HG03520 (cell line): ENCODE data around the gene LMF1.
"Not testable (repeated sequence)": the region's sequence is repeated elsewhere in the genome, so short reads cannot be mapped to it uniquely, and the experiment has no call there.

Experiments used
- ATAC-seq: cut with Tn5 transposase; IDR thresholded peaks from one replicate; pipeline ENCODE4 v1.9.1; 2021; ENCODE audit warnings: mild to moderate bottlenecking, moderate library complexity; ENCODE audit not compliant: unreplicated experiment

Gene LMF1

DNA sequence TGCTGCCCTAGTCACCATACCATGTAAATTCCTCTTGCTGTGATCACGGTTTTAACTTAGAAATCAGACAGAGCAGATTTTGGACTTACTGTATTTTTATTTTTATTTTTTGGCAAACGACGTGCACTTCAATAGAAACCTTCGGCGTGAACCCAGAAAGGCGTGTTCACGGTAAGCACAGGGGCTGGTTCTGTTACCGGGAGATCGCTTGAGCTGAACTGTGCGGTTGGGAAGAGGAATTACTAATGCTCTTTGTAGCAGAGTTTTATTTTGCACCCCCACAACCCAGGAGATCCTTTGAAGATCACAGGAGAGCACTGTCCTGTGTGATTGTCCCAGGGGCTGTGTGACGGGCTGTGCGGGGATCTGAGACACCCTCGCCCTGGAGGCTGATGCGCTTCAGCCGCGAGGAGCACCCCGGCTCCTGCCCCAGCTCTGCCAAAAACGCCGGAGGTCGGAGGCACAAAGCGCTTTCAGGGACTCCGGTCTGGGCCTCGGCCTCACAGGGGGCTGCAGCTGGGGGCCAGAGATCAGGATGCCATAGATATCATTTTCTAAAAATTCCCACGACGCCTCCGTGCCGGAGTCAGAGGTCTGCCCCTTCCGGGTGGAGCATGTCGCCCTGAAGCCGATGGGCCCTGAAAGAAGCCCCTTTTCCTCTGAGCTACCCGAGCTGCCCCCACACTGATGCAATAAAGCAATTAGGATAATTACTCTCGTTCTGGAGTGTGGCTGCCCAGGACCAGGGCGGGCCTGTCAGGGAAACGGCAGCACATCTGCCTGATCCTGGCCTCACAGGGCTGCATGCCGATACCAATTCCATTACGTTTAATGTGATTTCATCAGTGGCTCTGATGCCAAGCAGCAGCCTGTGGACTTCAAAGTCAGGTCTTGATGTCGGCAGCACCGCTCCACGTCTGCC, 71.8 kb downstream of the LMF1 start:
- no peak for ATAC-seq

DNA sequence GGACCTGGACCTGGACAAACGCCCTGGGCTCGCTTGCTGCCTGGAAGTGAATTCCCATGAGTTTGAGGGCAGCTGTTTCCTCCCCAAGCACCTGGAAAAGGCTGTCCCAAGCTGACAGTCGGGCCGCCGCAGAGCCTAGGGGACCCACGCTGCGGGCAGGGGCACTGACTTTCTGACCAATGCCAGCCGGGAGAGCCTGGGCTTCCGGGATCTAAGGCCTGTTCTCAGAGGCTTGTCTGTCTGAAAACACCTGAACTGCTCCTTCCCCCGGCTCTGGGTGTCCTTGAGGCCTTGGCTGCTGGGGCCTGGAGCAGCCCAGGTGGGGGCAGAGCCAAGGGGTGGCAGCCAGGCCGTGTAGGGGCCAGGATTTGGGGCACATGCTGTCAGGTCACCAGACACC, 72.6 kb downstream of the LMF1 start:
- ATAC-seq: no peak

DNA sequence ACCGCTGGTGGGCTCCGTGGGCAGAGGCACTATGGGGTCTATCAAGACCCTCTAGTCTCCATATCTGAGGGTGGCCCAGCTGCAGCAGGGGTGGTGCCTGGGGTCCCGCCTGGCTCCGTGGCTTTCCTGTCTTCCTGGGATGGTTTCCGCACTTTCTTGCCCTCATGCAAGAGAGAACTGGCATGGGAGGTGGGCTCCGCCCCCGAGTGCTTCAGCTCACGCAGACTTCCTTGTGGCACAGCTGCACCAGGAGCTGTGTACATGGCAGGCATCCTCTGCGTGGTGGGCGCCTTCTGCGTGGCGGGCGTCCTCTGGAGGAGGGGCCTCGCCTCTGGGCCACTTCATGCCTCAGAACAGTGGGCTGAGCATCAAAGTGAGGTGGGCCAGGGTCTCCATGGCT, 73.1 kb downstream of the LMF1 start:
- no peak for ATAC-seq

DNA sequence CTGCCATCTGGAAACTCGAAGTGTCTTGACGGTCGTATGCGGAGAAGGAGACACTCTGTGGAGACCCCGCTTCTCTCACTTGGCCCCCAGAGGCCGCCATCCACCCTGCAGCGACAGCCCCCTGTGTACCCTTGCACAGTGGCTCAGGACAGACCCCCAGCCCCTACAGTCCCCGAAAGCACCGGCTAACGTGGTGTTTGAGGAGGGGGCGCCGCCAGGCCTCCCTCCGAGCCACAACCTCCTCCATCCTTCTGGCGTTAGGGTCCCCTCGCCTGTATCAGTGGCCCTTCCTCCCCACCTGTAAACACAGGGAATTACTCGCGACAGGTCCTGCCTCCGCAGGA, 73.6 kb downstream of the LMF1 start:
- ATAC-seq: no peak

DNA sequence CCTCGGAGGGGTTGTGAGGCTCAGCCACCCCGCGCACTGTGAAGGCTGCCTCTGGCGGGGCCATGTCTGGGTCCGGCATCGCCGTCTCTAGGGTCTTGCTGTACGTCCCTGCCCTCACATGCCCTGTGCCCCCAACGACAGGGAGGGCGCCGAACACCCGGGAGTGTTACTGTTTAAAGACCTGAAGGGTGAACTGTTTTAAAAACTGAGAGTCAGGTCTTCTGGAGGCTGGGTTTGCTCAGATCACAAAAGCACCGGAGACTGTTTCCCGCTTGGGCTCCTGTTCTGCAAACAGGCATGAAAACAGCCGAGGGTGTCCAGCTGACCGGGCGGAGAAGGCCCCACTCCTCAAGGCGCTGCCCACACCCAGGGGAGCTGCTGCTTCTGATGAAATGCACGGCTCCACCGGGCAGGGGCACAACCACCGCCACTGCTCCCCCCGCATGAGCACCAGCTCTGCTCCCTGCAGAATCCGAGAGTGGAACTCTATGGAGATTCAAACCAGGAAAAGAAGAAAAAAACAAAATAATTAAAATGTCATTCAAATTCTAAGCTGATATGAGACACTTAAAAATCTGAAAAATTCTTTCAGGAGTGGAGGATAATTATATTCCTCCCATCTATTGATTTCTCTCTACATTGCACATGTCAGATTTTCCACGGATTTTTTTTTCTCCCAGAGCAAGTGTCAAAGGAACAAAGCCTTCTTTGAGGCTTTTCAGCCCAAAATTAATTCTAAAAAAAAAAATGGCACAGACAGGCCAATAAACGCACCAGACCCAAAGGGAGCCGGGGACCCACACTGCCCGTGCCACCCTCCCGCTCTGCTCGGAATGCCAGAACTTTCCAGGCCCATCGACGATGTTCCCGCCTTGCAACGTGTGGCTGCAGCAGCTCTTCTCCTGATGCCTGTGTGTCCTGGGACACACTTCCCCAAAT, 74.3 kb downstream of the LMF1 start:
- ATAC-seq: no peak

DNA sequence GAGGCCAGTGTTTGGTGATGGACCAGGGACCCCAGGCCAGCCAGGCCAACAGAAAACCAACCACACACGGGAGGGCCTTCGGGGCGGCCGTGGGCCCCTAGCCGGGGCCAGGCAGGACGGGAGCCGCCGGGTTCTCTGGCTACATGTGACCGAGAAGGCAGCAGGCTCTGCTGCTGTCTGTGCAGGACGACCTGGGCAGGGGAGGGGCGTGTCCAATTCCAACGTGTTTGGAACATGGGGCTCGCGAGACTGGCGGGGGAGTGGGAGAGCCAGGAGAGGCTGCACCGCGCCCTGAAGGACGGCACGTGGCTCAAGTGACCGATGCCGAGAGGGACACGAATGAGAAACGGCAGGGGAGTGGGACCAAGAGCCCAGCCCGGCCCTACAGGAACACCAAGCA, 75.4 kb downstream of the LMF1 start:
- ATAC-seq: no peak

DNA sequence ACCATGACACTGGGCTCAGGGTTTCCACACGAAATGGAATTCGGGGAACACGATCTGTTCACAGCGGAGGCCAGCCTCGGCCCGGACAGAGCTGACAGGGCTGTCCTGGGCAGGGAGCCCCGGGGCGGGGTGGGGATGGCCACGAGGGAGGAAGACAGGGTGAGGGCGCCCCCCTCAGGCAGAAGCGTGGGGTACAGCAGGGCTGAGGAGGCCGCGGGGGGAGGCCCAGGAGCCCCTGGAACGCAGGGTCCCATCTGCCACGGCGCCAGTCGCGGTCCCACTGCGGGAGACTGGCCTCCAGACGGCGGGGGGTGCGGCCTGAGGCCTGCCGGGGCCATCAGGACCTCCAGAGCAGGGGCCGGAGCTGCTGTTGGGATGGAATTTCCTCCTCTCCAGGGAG, 75.9 kb downstream of the LMF1 start:
- ATAC-seq: no peak

DNA sequence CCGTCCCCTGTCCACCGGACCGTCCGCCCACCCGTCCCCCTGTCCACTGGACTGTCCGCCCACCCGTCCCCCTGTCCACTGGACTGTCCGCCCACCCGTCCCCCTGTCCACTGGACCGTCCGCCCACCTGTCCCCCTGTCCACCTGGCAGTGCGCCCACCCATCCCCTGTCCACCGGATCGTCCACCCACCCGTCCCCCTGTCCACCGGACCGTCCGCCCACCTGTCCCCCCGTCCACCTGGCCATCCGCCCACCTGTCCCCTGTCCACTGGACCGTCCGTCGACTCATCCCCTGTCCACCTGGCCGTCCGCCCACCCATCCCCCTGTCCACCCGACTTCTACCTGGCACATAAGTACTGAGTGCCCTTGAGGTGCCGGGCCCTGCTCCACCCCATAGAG, 76.6 kb downstream of the LMF1 start:
- ATAC-seq: no peak

DNA sequence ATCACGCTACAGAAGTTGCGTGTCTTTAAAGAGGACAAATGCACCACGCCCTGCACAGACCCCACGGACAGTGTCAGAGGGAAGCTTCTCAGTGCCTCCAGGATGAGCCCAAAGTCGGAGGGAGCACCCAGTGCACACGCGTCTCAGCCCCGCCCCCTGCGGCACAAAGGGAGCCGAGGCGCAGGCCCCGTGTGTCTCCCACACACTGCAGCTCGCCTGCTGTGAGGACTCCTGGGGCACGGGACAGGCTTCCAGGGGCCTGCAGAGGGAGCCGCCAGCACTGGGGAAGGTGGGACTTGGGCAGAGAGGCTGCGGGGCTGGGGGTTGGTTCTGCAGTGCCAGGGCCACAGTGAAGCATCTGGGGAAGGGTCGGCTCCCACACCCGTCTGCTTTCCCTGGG, 77.4 kb downstream of the LMF1 start:
- ATAC-seq: no peak

DNA sequence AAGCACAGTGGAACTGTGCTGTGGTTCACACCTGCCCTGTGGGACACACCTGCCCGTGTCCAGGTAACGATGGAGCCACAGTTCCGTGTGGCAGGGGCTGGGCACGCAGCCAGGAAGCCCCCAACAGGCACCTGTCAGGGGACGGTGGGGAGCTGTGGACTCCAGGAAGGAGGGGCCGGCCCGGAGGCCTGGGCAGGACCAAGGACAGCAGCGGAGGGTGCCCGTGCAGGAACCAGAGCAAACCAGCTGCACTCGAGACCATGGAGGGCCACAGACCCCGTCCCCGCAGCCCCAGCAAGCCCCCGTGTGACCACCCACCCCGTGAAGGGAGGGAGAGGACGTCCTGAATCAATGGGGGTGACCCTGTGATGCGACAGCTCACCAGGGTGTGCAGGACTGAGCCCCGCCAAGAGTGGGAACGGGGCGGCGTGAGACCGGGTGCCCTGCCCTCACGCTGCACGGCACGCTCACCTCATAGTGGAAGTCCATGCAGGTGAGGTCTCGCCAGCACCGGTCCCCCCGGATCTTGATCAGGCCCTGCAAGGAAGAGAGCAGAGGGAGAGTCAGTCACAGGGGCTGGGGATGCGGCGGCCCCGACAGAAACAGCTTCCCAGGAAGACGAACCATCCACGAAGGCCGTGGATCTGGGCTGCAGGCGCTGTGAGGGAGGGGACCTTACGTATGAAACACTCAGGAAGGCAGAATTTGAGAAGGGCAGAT, 78.1 kb downstream of the LMF1 start:
- no peak for ATAC-seq

DNA sequence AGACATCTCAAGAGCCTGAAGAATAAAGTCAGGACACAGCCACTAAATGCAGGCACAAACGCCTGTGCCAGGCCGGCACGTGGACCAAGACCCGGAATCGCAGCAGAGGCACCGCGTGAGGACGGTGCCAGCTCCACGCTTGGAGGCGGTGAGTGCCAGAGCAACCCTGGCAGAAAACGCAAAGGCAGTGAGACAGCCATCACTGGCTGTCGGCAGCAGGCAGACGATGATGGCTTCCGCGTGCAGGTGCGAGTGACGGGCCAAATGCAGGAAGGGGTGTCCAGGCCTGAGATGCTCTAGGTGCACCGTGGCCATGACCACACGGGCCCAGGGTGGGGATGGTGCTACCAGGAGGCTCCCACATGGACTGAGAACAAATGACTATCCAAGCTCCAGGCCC, 78.8 kb downstream of the LMF1 start:
- ATAC-seq: no peak

DNA sequence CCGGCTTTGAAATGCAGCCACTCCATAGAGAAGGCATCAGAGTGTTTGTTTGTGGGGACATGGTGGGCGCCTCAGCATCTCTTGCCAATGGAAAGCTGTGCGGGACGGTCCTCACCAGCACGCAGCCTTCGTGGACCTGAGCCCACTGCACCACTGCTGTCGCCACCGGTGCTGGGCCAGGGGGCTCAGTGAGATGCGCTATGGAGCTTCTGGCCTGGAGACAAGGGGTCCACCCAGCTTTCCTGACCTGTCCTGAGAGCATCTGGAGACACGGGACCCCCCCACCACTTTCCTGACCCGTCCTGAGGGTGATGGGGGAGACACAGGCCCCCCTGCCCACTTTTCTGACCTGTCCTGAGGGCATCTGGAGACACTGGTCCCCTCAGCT, 79.4 kb downstream of the LMF1 start:
- no peak for ATAC-seq

DNA sequence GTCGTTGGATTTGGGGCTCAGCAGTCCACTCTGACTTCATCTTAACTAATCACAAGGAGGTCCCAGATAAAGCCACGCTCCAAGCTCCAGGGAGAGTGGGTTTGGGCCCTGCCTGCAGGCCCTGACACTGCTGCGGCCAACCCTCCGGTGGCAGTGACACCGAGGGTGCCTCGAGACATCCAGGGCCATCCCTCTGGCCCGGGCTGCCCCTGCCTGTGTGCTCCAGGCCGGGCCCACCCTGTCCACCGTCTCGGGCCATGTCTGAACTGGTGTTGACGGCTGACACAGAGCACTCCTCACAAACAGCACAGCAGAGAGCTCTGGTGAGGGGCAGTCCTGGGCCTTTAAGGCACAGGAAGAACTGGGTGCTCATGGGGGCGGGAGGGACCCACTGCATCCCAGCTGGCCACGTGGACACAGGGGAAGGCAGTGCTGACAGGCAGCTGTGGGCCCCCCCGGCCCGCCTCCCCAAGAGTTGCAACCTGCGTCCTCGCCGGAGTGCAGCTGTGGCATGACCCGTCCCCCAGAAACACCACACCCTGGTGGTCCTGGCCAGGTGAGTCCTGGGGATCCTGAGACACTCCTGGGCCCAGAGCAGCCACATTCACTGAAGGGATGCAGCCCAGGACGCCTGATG, 80.0 kb downstream of the LMF1 start:
- no peak for ATAC-seq

DNA sequence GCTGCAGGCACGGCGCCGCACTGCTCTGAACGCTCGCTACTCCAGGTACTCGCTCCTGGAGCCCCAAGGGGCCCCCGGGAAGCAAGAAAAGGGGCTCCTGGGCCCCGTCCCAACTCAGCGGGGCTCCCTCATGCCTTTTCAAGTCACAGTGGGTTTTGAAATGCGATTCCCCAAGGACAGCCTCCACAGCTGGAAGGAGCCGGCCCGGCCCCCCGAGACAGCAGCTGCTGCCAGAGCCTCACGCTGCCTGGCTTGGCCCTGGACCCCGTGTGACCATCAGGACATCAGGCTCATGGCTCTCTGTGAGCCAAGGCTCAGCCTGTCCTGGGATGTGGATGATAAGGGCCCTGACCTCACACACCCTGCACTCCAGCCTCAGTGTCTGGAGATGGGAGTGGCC, 80.6 kb downstream of the LMF1 start:
- no peak for ATAC-seq

DNA sequence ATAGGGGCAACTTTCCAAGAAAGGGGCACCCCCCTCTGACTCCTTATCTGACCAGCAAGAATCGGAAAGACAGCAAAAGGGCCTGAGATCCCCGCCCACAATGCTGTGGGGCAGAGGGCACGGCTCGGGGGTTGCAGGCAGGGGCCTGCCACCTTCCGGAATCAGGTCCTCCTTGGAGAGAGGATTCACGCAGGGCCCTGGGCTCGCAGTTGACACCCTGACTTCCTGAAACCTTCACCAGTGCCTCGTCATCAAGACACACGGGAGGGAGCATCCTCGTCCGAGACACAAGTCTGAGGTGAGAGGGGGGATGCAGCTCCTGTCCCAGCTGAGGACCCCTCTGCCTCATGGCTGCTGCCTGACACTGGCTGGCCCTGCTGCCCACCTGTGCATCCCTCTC, 81.2 kb downstream of the LMF1 start:
- ATAC-seq: no peak

DNA sequence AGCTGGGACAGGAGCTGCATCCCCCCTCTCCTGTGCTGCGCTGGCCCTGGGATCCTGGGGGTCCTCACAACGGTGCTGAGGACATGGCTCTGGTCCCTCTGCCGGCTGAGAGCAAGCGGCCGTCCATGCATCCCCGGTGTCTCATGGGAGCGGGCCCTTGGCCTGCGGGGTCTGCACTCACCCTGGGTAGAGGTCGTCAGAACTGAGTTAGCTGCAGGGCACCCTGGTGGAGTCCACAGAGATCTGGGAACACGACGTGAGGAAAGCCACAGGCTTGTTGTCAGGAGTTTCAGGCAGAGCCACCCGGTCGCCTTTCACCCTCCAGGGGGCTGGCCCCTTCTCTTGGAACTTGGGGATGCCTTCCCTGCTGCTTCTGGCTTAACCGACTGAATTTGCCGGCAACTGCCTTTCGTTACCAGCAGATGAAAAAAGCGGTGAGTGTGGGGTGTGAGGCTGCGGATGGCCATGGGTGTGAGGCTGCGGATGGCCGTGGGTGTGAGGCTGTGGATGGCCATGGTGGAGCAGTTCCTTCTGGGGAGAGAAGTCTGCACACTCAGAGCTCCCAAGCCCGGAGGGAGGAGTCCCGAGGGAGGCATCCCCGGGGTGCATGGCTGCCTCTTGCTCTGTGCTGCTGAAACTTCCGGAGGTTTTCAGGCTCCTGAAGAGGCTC, 81.7 kb downstream of the LMF1 start:
- no peak for ATAC-seq

DNA sequence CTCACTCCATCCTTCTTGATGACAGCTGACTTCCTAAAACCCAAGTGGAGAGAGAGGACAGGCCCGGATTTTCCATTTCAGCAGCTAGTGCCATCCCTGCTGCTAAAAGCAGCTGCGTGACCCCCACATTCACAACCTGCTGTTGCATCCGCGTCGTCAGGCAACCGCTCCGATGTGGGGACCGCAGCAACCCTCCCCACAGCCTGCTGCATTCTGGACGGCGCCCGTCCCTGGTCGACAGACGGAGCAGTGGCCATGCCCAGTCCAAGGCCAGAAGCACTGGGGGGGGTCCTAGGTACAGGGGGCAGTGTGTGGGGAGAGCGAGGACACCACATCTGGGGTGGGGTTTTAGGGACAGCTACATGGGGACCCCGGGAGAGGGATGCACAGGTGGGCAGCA, 82.3 kb downstream of the LMF1 start:
- ATAC-seq: not testable (repeated sequence)

DNA sequence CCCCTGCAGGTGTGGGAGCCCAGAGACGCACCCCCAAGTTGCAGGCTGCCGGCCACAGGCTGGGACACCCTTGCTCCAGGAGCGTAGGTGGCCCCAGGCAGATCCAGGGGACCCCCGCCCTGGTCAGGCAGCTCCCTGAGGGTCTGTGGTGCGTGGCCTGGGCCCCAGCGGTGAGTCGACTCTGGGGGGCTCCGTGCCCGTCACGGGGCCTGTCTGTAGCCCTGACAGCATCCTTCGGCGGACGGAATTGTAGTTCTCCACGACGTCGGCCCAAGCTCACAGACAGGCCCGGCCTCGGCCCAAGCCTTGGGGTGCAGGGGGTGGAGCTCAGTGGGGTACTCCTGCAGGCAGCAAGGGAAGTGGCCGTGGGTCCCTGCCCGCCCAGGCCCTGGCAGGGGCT, 82.9 kb downstream of the LMF1 start:
- ATAC-seq: no peak

DNA sequence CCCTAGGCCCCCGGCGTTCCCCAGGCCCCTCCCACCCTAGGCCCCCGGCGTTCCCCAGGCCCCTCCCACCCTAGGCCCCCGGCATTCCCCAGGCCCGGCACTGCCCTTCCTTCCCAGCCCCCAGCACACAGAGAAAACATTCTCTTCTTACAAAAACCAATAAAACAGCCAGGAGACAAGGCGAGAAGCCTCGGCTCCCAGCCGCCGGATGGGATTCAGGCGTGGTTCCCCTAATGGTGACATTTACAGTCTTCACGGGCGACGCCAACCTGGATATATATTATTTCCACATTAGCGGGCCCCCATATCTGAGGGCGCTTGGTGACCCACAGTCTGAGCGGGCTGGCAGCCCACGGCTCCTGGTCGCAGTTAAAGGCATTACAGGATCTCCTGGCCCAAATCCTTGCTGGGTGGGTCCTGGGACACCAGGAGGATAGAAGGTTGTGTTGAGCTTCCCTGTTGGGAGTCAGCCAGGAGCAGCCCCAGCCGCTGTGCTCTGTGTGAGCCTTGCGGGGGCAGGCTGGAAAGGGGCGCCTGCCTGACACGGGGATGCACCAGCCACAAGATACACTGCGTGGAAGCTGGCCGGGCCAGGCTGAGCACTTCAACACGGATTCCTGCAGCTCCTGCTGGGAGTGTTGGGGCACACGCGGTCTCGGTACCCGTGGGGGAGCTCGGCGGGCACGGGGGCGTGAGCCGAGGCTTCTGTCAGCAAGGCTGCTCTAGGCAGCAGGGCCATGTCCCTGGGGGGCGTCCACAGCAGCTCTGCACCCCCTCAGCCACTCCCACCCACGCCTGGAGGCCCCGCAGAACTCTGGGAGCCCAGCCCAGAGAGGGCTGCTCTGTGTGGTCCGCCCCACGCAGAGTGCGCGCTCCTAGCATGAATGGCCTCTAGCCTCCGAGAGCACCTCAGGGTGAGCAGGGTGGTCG, 83.7 kb downstream of the LMF1 start:
- no peak for ATAC-seq
